Ramos (cell line): ENCODE results near the gene MEG3.

ENCODE experiments used
- in situ Hi-C: fragments of 300-500 bp; cut with MboI; formaldehyde crosslinking; loops from one replicate; pipeline ENCODE4 v1.14.3; 2022; ENCODE audit warnings: low sequenced_read_pairs; ENCODE audit not compliant: unreplicated experiment

The MEG3 gene

DNA sequence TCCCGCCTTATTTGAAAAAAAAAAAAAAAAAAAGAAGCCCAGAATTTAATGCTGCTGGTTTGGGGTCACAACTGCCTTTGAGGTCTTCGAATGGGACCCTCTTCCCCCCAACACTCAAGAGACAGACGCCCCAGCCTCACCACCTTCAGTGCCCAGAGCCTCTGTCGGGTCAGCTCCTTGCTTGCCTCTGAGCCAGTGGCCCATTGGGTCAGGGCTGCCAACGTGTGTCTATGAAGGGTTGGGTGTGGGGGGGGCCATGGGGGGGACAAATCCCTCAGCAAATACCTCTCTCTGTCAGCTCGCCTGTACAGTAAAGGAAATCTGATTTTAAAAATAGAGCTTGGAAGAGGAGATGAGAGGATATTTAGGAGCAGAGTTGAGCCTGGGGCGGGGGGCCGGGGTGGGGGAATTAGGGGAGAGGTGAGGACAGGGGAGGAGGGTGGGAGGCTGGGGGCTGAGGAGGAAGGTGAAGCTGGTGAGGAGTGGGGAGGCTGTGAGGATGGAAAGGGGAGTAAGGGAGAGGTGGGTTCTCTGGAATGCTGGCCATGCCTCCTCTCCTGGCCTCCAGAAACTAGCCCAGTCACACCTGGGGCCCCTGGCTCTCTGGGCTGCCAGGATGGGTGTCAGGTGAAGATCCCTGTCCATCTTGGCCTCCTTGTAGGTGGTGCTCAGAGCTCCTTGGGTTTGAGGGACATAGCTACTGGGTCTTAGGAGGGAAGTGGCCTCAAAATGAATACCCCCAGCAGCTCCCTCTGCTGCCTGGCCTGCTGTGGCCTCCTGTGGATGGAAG, 64.3 kb downstream of the MEG3 start:
- in situ Hi-C loops = no loop called here

DNA sequence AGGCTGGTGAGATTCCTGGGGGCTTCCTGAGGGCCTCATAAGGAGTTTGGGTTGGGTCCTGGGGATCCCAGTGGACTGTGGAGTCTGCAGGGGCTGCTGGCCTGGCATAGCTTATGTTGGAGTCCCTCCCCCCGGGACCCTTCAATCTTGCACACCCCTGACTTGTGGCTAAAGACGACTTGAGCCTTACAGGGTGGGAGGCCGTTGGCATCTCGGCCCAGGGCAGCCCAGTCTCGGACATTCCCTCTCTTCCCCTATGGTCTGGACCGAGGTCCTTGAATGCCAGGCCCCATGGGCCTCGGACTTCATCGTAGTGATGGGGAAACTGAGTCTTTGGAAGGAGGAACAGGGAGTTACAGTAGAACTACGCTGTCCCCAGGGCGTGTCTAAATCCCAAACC, 65.1 kb downstream of the MEG3 start:
- in situ Hi-C loops = no loop called here

DNA sequence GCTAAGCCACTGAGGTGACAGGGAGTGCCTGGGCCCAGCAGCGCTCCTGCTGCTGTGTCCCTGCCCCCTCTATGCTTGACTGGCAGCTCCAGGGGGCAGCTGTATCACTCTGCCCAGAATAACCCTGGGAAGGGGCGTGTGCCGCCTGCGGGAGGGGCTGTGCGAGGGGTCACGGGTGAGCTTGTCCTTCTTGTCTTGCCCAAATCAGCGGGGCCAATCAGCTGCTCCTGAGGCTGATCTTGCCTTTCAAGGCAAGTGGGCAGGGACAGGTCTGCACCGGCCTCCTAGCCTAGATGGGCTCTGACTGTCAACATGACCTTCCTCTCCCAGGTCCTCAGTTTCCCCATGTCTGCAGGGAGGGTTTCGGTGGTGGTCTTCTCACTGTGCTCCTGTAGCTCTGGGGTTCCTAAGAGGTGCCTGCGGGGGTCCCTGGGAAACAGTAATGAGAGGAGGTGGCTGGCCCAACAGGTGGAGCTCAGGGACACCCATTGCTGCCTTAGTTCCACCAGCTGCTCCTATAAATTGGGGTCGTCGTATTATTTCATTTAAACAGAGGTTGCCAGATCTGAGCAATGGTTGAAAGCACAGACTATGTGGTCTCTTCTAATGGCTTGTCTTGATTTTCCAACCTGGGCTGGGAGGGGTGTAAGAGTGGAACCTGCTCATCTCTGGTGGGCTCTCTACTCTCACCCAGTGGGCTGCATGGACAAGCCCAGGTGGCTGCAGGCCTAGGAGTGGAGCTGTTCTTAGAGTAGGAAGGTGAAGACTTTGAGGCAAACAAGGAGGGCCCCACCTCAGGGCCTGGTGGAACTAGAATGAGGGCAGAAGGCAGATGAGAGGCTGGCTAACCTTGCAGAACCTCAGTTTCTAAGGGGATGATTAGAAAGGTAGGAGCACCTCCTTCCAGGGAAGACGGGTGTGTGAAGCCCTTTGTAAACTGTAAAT, 65.9 kb downstream of the MEG3 start:
- in situ Hi-C loops = no loop called here

DNA sequence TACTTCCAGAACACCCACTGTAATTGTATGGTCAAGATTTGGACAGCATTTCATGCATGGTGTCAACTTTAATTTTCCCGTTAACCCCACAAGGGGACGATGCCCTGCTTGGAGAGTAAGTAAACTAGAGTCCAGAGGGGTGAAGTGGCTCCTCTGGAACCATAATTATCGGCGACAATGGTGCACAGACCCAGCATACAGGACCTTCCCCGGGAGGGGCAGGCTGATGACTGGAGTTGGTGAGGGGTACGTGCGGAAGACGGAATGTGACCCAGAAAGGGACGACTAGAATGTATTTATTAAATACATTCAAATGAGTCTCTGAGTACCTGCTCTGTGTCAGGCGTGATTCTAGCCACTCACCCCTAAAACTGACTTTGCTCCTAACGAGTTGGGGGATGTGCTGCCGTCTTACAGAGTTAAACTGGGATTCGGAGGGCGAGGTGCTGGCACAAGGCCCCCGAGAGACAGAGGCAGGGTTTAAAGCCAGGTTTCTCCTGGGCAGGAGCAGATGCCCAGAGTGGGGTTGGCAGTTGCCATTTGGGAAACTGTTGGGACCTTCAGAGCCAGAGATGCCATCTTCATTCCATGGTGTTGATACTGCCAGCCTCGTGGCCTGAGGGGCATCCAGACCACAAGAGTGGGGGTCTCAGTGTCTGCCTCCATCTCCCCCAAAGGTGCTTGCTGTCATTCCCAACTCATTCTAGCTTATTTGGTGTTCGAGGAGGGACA, 66.7 kb downstream of the MEG3 start:
- in situ Hi-C loops = no loop called here

DNA sequence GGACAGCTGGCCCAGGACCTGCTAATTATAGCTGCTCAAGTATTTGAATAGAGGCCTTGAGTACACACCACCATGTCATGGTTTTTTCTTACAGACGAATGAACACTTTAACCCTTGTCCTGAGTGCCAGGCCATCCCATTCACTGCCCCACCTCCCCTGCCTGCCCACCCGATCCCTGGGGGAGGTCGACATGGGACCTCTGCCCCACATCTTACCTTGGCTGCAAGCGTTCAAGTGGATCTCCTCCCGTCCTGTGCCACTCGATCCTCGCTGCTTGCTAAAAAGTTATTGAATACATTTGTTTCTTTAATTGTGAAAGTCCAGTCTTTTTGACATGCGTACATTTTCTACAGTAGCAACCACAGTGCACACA, 67.3 kb downstream of the MEG3 start:
- in situ Hi-C loops = no loop called here

DNA sequence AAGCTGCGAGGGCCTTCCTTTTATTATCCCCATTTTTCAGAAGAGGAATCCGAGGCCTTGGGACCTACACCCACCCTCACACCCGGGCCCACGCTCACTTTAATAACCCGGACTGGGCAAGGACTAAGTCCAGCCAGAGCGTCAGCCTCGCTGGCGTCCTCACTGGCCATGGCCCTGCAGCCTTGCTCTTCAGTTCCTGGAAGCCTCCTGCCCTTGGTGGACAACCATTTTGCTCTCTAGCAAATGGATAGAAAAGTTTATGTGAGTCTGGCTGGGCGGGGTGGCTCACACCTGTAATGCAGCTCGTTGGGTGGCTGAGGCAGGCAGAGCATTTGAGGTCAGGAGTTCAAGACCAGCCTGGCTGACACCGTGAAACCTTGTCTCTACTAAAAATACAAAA, 67.8 kb downstream of the MEG3 start:
- in situ Hi-C loops = no loop called here

DNA sequence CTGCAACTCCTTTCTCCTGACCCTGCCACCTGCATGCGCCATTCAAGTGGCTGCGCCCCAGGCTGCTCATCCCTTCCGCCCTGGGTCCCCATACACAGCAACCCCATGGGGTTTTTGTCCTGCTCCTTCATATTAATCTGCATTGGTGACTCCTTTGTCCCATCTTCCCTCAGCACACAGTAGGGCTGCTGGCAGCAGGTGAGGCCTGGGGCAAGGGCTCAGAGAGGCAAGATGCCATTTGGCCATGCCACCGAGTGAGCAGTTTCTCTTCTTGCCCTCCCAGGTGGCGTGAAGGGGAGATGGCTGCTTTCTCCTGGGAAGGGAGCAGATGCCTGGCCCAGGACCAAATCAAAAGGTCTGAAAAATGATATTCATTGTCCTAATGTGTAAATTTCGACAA, 68.5 kb downstream of the MEG3 start:
- in situ Hi-C loops = no loop called here

DNA sequence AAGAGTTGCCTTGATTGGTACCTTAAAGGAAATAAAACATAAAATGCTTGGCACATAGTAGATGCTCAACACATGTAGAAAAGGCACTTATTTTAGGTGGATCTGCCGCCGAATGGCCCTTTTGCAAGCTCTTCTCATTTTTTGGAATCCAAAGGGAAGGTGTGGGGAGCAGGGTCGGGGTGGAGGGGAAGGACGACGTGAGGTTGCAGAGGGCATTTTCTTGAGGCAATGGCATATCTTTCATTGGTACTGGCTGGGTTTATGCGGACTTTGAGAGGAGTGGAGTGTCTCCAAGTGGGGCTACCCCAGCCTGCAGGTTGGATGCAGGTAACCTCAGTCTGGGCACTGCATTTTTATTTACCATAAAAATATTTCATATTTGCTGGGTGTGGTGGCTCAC, 69.5 kb downstream of the MEG3 start:
- in situ Hi-C loops = no loop called here

DNA sequence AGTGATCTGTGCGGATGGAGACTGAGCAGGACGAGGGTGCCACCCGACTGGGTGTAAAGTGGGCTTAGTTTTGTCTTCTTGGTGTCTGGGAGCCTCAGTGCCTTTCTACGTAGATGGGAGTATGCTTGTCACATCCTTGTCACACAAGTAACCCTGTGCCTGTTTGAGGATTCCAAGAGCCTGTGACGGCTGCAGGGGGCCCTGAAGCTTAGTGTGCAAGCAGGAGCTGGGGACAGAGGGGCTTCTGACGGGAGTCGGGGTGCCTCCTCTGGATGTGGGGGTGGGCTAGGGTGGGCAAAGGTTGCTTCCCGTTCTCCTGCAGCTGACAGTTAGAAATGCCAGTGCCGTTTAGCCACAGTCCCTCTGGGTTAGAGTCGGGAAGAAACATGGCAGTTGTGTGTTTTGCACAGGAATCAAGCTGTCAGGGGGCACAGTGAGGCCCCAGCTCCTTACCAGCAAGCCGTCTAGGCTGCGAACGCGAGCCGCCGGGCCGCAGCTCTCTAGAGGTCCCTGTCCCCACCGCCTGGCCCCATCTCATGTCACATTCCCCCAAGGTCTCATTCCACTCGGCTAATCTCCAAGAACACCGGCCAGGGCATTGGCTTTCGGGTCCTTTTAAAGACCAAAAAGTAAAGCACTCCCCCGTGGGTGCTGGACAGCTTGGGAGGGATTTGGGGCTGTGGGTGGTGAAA, 70.6 kb downstream of the MEG3 start:
- in situ Hi-C loops = no loop called here

DNA sequence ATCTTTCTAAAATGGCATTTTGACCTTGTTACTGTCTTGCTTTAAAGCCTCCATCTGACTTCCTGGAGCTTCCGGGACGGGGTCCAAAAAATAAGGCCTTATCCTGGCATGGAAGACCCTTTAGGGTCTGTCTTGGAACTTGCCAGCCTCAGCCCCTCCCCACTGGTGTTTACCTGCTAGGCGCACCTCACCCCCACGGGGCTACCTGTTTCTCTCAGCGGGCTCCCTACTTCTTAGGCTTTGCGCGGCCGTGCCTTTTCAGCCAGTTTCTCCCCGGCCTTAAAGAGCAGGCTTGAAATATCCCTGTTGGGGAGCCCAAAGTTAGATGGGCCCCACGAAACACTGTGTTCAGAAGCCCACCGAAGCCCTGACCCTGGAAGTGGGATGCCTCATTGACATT, 72.5 kb downstream of the MEG3 start:
- in situ Hi-C loops = no loop called here

DNA sequence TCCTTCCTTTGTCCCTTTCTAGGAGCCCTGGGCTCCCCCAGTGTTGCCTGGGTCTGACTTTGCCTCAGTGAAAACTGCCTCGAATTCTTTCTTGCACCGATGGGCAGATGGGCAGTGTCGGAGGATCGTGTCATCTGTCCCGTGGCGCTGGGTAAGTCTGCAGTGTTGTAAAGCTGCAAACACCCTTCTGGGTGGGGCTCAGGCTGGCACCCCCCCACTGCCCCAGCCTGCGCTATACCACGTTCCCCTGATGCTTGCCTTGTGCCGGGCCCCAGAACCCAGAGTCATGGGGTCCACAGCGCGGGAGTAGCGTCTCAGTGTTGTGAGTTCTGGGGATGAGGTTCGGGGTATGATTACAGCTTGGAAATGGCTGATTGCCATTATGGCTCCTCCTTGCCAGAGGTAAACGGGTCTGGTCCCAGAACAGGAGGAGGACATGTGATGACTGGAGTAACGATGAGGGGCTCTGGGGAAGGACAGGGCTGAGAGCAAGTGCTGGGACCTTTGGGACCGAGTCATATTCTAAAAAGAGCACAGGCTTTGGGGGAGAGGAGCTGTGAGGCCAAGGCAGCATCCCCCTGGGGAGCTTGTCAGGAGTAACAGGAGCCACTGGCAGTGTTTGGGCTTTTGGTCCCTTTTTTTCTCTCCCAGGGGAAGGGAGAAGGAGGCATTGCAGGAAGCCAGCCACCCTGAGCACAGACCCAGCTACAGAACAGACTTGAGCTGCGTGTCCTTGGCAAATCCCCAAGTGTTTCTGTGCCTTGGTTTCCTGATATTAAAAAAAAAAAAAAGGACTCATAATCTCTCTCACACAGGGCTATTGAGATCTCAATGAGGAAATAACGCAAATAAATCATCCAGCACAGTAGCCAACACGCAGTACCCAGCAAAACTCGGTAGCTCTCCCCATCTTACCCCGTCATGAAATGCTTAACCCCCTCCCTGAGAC, 73.3 kb downstream of the MEG3 start:
- in situ Hi-C loops = no loop called here

DNA sequence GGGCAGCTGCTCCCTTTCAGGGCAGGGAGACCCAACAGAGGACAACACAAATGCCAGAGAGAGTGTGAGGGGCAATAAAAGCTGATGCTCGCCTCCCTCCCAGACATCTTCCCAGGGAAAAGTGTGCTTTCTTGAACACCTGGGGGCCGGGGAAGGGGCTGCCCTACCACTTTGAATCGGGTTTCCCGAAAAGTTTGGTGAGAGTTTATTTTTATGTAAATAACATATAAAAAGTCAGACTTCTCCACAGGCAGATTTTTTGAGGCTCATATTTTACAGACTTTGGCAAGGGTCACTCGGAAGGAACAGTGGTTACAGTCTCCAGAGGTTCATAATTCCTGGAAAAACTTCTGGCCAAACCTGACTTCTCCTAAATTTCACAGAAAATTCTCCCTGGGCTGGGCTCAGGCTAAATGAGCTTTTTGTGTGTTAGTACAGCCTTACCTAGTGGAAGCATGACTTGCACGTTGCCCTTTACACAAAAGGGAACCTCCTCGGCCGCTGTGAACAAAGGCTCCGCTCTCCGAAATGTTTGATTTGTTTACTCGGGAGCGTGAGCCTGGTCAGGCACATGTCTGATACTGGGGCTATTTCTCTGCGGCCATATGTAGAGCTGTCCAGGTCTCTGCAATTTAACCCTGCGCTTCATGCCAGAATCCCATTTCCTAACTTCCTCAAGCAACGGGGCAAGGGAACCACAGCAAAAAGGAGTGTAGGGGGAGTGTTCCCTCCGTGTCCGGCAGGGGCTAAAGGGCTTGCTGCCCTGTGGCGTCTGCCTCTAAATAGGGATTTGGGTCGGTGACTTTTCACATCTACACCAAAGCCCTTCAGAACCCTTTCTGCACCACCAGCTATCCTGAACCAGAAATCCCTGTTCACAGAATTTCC, 74.2 kb downstream of the MEG3 start:
- in situ Hi-C loops = no loop called here

DNA sequence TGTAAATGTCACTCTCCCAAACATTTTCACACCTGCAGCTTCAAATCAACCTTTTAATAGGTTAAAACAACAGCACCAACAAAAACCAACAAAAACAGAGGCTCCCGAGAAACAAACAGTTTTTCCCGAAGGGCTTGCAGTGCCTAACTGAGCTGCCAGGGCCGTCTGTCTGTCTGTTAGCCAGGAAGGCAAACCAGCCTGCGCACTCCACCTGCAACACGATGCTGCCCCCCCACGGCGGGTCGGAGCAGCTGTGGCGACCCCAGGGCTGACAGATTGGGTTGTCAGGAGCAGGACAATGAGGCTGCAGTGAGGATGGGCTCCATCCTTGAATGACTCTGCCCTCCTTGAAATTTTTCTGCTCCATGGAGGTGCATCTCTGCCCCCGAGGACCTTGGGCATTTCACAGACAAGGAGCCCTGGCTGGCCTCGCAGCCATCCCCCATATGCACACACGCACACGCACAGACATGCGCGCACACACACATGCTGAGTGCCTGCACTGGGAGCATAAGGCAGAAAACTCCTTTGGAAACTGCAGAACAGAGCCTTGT, 75.0 kb downstream of the MEG3 start:
- in situ Hi-C loops = no loop called here

DNA sequence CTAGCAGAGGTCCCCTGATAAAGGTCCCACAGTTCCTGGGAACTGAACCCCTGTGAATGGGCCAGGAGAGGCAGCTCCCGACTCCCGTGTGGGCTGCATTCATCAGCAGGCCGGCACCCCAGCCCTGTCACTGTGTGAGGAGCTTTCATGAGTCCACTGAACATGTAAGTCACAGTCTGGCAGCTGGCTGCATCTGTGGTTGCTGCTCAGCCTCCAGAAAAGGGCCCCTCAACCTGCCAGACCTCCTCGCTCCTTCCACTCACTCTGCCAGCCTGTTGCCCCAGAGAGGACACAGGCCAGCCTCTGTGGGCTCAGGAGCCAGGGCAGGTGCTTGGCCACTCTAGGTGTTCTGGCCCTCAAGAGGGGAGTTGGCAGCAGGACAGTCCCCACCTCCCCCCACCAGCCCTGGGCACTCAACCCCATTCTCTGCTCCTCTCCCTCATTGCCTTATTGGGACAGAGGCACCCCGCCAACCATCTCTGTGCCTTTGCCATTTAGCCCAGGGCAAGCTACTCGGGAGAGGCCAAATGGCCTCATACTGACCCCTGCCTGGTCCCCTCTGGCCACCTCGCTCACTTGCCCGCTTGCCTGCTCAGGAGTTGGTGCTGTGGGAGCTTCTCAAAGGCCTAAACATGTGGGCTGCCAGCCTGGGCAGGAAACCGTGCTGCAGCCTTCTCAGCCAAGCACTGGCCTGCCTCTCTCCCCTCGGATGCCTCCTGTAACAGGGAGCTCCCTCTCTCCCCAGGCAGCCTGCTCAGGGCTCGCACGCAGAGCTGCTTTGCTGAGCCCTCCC, 75.7 kb downstream of the MEG3 start:
- in situ Hi-C loops = no loop called here

DNA sequence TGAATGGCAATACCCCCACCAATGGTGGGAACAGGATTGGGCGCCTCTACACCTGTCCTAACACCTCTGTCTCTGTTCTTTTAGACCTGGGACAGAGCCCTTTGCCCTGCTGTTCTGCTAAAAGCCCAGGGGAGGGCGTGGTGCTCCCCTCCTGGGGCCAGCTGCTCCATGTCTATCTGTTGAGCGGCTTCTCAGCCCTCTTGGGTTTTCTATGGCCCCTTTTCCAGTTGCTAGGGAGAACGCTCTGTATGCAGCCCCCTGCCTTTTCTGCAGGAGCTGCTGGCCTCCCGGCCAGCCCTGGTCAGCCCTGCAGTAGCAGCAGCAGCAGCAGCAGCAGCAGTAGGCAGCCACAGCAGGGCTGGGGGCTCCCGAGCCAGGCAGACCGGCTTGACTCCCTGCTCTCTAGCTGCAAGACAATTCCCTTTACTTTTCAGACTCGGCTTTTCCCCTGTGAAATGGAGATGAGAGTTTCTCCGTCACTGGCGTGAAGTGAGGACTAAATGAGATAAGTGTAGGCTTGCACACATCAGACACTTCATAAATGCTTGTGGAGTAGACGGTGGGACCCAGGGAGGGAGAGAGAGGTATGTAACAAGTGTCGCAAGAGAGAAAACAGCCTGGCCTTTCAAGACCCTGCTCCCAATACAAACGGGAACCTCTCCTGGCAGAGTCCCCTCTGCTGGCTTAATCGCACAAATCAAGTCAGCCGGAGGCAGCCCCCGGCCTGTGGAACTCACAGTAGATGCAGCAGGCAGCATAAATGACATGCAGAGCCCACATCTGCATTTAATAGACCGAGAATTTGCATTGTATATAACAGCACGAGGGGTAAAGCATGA, 76.6 kb downstream of the MEG3 start:
- in situ Hi-C loops = no loop called here

DNA sequence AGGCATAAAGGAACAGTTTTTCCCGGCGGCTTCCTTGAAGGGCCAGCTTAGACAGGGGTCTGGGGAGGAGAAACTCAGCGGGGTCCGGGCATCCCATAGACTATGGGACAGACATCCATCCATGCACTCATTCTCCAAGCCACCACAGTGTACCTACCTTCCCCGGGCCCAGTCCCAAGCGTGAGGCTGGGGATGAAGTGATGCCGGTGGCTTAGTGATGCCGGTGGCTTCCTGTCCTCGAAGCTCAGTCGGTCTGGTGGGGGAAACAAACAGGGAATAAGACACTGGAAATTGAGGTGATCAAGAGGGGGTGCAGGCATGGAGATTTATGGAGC, 77.2 kb downstream of the MEG3 start:
- in situ Hi-C loops = no loop called here
